H9 (cell line): ENCODE measurements around the gene APOBEC3H. TPM values are rescaled to one million over a fixed set of nuclear protein-coding genes. Genes with fewer than 3 reads are reported as not detected.

Experiments used
- DNase-seq: peaks from one replicate; pipeline ENCODE4 v3.0.0-alpha.2; 2017
- H2AFZ ChIP-seq: one replicate; pipeline ENCODE4 v1.6.1; 2013; ENCODE audit warnings: mild to moderate bottlenecking, low read length, control low read depth, moderate library complexity
- H2AK5ac ChIP-seq: 2 replicates; pipeline ENCODE4 v1.6.1; 2013; ENCODE audit warnings: low read length, control low read depth, mixed read lengths; ENCODE audit not compliant: insufficient read length
- H2BK120ac ChIP-seq: one replicate; pipeline ENCODE4 v1.6.1; 2013; ENCODE audit warnings: low read depth, mild to moderate bottlenecking, low read length, control low read depth, inconsistent platforms; ENCODE audit not compliant: poor library complexity, severe bottlenecking
- H2BK12ac ChIP-seq: 2 replicates; pipeline ENCODE4 v1.6.1; 2013; ENCODE audit warnings: low read length, control low read depth, mixed read lengths, low read depth; ENCODE audit not compliant: insufficient read length
- H2BK15ac ChIP-seq: 2 replicates; pipeline ENCODE4 v1.6.1; 2013; ENCODE audit warnings: low read depth, low read length, control low read depth
- H2BK20ac ChIP-seq: one replicate; pipeline ENCODE4 v1.6.1; 2013; ENCODE audit warnings: low read depth, mild to moderate bottlenecking, low read length, control low read depth, inconsistent platforms; ENCODE audit not compliant: poor library complexity, severe bottlenecking
- H2BK5ac ChIP-seq: 2 replicates; pipeline ENCODE4 v1.6.1; 2013; ENCODE audit warnings: low read length, control low read depth, mixed read lengths; ENCODE audit not compliant: insufficient read length
- H3K14ac ChIP-seq: 2 replicates; pipeline ENCODE4 v1.6.1; 2013; ENCODE audit warnings: low read length, control low read depth; ENCODE audit not compliant: insufficient read depth
- H3K18ac ChIP-seq: 2 replicates; pipeline ENCODE4 v1.6.1; 2013; ENCODE audit warnings: low read depth, mild to moderate bottlenecking, mixed read lengths, low read length, control low read depth; ENCODE audit not compliant: insufficient read length
- H3K23ac ChIP-seq: 2 replicates; pipeline ENCODE4 v1.6.1; 2013; ENCODE audit warnings: low read length, control low read depth, mixed read lengths, low read depth; ENCODE audit not compliant: insufficient read length
- H3K23me2 ChIP-seq: 2 replicates; pipeline ENCODE4 v1.6.1; 2013; ENCODE audit warnings: low read depth, mild to moderate bottlenecking, mixed read lengths, low read length, control low read depth; ENCODE audit not compliant: insufficient read length, poor library complexity, severe bottlenecking
- H3K27ac ChIP-seq: 2 replicates; pipeline ENCODE4 v1.5.1; 2013; ENCODE audit warnings: low read length, control low read depth, mixed read lengths, low read depth; ENCODE audit not compliant: insufficient read length
- H3K27me3 ChIP-seq: 2 replicates; pipeline ENCODE4 v1.6.1; 2013; ENCODE audit warnings: low read length, control low read depth, inconsistent platforms; ENCODE audit not compliant: insufficient read depth
- H3K4ac ChIP-seq: 2 replicates; pipeline ENCODE4 v1.6.1; 2013; ENCODE audit warnings: low read depth, mild to moderate bottlenecking, control low read depth, inconsistent platforms, low read length, moderate library complexity
- H3K4me1 ChIP-seq: 2 replicates; pipeline ENCODE4 v1.6.1; 2013; ENCODE audit warnings: low read length, control low read depth, inconsistent platforms; ENCODE audit not compliant: insufficient read depth
- H3K4me2 ChIP-seq: 2 replicates; pipeline ENCODE4 v1.6.1; 2013; ENCODE audit warnings: low read length, control low read depth, mixed read lengths; ENCODE audit not compliant: insufficient read length, insufficient read depth
- H3K56ac ChIP-seq: 2 replicates; pipeline ENCODE4 v1.6.1; 2013; ENCODE audit warnings: low read depth, mild to moderate bottlenecking, mixed read lengths, low read length, control low read depth; ENCODE audit not compliant: insufficient read length
- H3K79me1 ChIP-seq: 2 replicates; pipeline ENCODE4 v1.6.1; 2013; ENCODE audit warnings: low read depth, mild to moderate bottlenecking, moderate library complexity, low read length, control low read depth, inconsistent platforms; ENCODE audit not compliant: insufficient read depth, poor library complexity, severe bottlenecking
- H3K79me2 ChIP-seq: 2 replicates; pipeline ENCODE4 v1.6.1; 2013; ENCODE audit warnings: low read length, control low read depth, inconsistent platforms; ENCODE audit not compliant: insufficient read depth
- H3K9ac ChIP-seq: 2 replicates; pipeline ENCODE4 v1.6.1; 2013; ENCODE audit warnings: low read length, control low read depth, mixed read lengths; ENCODE audit not compliant: insufficient read length; ENCODE audit errors: extremely low read depth
- H3K9me3 ChIP-seq: one replicate; pipeline ENCODE4 v1.6.1; 2013; ENCODE audit warnings: low read depth, low read length, inconsistent platforms; ENCODE audit not compliant: control insufficient read depth
- H3T11ph ChIP-seq: one replicate; pipeline ENCODE4 v1.6.1; 2013; ENCODE audit warnings: mild to moderate bottlenecking, low read length, control low read depth, inconsistent platforms
- H4K20me1 ChIP-seq: one replicate; pipeline ENCODE4 v1.6.1; 2013; ENCODE audit not compliant: control insufficient read depth, insufficient read length, insufficient read depth
- H4K5ac ChIP-seq: 2 replicates; pipeline ENCODE4 v1.6.1; 2013; ENCODE audit warnings: low read depth, mild to moderate bottlenecking, mixed read lengths, low read length, control low read depth; ENCODE audit not compliant: insufficient read length
- H4K8ac ChIP-seq: replicated peaks from 2 replicates; pipeline ENCODE4 v1.6.1; 2013; ENCODE audit warnings: low read length, control low read depth, mixed read lengths, low read depth; ENCODE audit not compliant: insufficient read length
- H4K91ac ChIP-seq: 2 replicates; pipeline ENCODE4 v1.6.1; 2013; ENCODE audit warnings: low read depth, mild to moderate bottlenecking, moderate library complexity, mixed read lengths, low read length, control low read depth; ENCODE audit not compliant: insufficient read length
- H3K27ac Mint-ChIP-seq, 3 experiments: 2 replicates in 2 of 3; 3 replicates in 1 of 3; pipeline ENCODE4 v1.8.0; 2020 to 2021; ENCODE audit warnings: mixed read lengths in 3 of 3, mild to moderate bottlenecking in 1 of 3, moderate library complexity in 1 of 3
- H3K27me3 Mint-ChIP-seq: 2 replicates; pipeline ENCODE4 v1.8.0; 2021; ENCODE audit warnings: low read depth, mild to moderate bottlenecking, moderate library complexity, mixed read lengths
- H3K36me3 Mint-ChIP-seq, 3 experiments: 2 replicates in 2 of 3; 3 replicates in 1 of 3; pipeline ENCODE4 v1.8.0; 2020 to 2021; ENCODE audit warnings: low read depth in 3 of 3, mixed read lengths in 3 of 3; ENCODE audit not compliant: insufficient read depth in 1 of 3
- H3K4me1 Mint-ChIP-seq, 2 experiments: 2 replicates each; pipeline ENCODE4 v1.8.0; 2020; ENCODE audit warnings: mixed read lengths in 2 of 2
- H3K4me3 Mint-ChIP-seq, 2 experiments: 2 replicates in 1 of 2; 3 replicates in 1 of 2; pipeline ENCODE4 v1.8.0; 2020 to 2021; ENCODE audit warnings: mild to moderate bottlenecking in 2 of 2, mixed read lengths in 2 of 2, moderate library complexity in 1 of 2
- H3K9me3 Mint-ChIP-seq, 2 experiments: 2 replicates in 1 of 2; 3 replicates in 1 of 2; pipeline ENCODE4 v1.8.0; 2020; ENCODE audit warnings: mild to moderate bottlenecking in 2 of 2, mixed read lengths in 2 of 2, moderate library complexity in 1 of 2
- CTCF ChIP-seq: fragments of 200-600 bp; sonication (generic); conservative IDR thresholded peaks from 3 replicates; pipeline ENCODE4 v1.8.0; 2021; ENCODE audit warnings: antibody characterized with exemption, mild to moderate bottlenecking
- WGBS: extraction: QIAGEN DNeasy Blood & Tissue Kit; methylation state at CpG from one replicate; pipeline ENCODE4 v1.1.7; 2013; ENCODE audit warnings: missing lambda C conversion rate, low lambda C conversion rate, mixed read lengths; ENCODE audit not compliant: insufficient read length; ENCODE audit errors: extremely low coverage; 5-methylcytosine and 5-hydroxymethylcytosine counted together
- total RNA-seq: library from RNA; stranded (reverse); gene quantifications from 2 replicates; pipeline ENCODE4 v1.2.1, GENCODE V29; 2021

Gene APOBEC3H
- total RNA-seq, 1 experiment from 2014 or later: 0.48 TPM

DNA sequence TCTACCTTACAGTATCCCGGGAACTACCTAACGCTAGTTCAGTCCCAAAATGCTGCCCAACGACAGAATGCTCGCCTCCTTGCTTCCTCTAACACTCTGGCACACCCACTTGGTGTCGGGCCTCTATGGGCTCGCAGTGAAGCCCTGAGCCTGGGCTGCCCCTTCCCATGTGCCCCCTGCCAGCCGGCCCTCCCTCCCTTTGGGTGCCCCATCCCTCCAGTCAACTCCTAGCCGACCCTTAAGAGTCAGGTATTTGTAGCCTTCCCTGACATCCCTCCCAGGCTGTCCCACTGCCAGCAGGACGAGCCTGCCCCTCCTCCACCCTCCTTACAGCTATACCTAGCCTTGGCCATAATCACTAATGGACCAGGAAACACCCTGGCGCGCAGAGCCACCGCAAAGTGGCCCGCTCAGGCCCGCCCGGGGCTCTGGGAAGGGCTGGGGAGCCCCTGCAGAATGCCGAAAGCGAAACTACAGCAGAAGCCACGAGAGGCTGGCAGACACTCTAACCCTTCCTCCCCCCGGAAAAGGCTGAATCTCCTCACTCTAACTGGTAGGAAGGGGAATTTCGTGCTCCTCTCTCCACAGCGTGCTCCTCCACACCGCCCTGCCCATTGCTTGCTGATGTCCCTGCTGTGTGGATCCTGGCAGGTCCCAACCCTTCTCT, 47.2 kb downstream of the APOBEC3H start:
- Histone ChIP-seq H3K79me1 (no peaks in the 10 kb centered on the region), H3K79me2 (no peaks in the 10 kb centered on the region), H2AFZ (no peak overlapping the region), H3K4ac (no peak overlapping the region), H3K9me3 (no peaks in the 10 kb centered on the region), H2BK15ac (no peak overlapping the region), H2BK120ac (no peak overlapping the region), H4K5ac (no peak overlapping the region), H4K91ac (no peak overlapping the region), H3K23ac (no peak overlapping the region), H2BK5ac (no peak overlapping the region), H2AK5ac (no peak overlapping the region), H3K56ac (no peak overlapping the region), H3K9ac (no peak overlapping the region), H3T11ph (no peak overlapping the region), H2BK12ac (no peak overlapping the region), H3K18ac (no peak overlapping the region), H3K4me2 (peak overlapping the region; percentile 63), H3K27ac (no peak overlapping the region), H2BK20ac (no peak overlapping the region), H3K27me3 (no peaks in the 10 kb centered on the region), H3K4me1 (peaks cover 2% of the 10 kb centered on the region; the same call in 1 of the 2 replicates), H4K8ac (no peak overlapping the region), H3K23me2 (peaks cover 7% of the 10 kb centered on the region), H4K20me1 (no peaks in the 10 kb centered on the region), H3K14ac (no peak overlapping the region)
- H3K27ac Mint-ChIP-seq: peak overlapping the region in 1 of 3 experiments; percentile 33; a peak in 1 of 7 replicates
- no peak for TF ChIP-seq CTCF
- no peaks in the 10 kb centered on the region for H3K36me3 Mint-ChIP-seq
- H3K9me3 Mint-ChIP-seq: no peaks in the 10 kb centered on the region
- H3K4me1 Mint-ChIP-seq: peaks cover 17 to 28% of the 10 kb centered on the region in 2 experiments
- no CpG with 5 or more reads among the region's 22 CpGs for WGBS
- peak; percentile 56 for DNase-seq
- H3K27me3 Mint-ChIP-seq: peaks cover 9% of the 10 kb centered on the region; the same call in 1 of the 2 replicates
- peak overlapping the region; percentile 65 to 80 for H3K4me3 Mint-ChIP-seq
